Measurements from ENCODE around the gene TNPO3. TPM values are rescaled to one million over a fixed set of nuclear protein-coding genes. Genes with fewer than 3 reads are reported as not detected.
A peak's percentile ranks its signal among the peaks of the same experiment; 100 is the strongest.

The TNPO3 gene
- total and polyA plus RNA-seq, 10 of the 15 experiments (the other 5 are each of a cell fraction or from before 2014, with no cell fraction given): 17.6 to 91.8 (median 65.9) TPM

DNA sequence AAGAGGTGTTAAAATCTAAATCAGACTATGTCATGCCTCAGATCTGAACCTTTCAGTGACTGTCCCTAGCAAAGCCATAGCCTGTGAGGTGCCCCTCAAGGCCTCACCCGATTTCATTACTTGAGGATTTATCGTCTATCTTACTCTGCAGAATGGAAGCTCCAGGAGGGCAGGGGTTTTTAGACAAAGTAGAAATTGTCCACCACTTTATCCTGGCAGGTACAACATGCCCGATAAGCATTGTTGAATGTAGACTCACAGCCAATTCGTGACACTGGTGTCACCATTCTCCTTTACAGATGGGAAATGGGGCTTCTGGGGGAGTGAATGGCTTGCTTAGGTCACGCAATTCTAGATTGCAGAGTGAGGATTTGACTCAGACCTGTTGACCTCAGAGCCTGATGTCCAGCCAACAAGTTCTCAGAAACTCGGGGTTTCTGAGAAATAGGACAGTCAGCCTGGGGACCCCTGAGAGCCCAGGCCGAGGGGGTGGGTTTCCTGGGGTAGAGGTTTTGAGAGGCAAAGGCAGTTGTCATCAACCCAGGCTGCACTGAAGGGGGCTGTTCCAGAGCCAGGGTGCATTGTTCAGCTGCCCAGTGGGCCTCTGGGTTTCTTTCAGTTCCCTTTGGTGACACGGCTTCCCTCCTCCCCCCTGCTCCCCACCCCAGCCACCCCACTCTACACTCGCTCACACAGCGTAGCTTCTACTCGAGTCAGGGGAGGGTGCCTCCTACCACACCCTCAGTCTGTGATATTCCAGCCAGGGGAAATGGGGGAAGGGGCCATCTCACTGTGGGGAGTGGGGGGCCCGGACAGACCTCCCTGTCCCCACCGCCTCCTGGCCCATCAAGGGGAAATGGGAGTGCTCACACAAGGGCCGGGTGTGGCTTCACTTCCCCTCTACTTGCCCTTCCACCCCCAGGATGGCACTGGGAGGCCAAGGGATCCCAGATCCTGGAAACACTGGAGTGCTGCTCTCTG lies 120.3 kb downstream of the TNPO3 start (continued):
- 0 out of 3 replicates have a peak, but pooled peaks of 1 of the 2 experiments have one; percentile 51 for TF ChIP-seq EGR1 (IDR thresholded peaks at IDR 0.05; ENCODE audit: borderline replicate concordance in 1 of 2, low read depth in 2 of 2, low read length in 2 of 2)
- peak; percentile 90 for TF ChIP-seq NR2F1 (conservative IDR thresholded peaks at IDR 0.05)
- TF ChIP-seq NFIC (IDR thresholded peaks at IDR 0.05; ENCODE audit: low read depth, low read length): no peak
- no peak for TF ChIP-seq SMAD1 (IDR thresholded peaks at IDR 0.05; ENCODE audit: low read depth, partially characterized antibody)
- TF ChIP-seq SIX5 (IDR thresholded peaks at IDR 0.05; ENCODE audit: low read depth, low read length, severe bottlenecking): no peak
- TF ChIP-seq JUND (IDR thresholded peaks at IDR 0.05; ENCODE audit: low read depth, low read length): peak; percentile 53; the same call in 1 of the 2 replicates
- TF ChIP-seq NR2C2 (IDR thresholded peaks at IDR 0.05; ENCODE audit: borderline replicate concordance, control insufficient read depth, insufficient read length, low read depth): no peak
- TF ChIP-seq CBFB (IDR thresholded peaks at IDR 0.05; ENCODE audit: low read depth): peak; percentile 83
- TF ChIP-seq FOXK2 (IDR thresholded peaks at IDR 0.05): no peak
- TF ChIP-seq NFYA (IDR thresholded peaks at IDR 0.05; ENCODE audit: borderline replicate concordance, low read depth, low read length): no peak
- TF ChIP-seq, protein P1, sequence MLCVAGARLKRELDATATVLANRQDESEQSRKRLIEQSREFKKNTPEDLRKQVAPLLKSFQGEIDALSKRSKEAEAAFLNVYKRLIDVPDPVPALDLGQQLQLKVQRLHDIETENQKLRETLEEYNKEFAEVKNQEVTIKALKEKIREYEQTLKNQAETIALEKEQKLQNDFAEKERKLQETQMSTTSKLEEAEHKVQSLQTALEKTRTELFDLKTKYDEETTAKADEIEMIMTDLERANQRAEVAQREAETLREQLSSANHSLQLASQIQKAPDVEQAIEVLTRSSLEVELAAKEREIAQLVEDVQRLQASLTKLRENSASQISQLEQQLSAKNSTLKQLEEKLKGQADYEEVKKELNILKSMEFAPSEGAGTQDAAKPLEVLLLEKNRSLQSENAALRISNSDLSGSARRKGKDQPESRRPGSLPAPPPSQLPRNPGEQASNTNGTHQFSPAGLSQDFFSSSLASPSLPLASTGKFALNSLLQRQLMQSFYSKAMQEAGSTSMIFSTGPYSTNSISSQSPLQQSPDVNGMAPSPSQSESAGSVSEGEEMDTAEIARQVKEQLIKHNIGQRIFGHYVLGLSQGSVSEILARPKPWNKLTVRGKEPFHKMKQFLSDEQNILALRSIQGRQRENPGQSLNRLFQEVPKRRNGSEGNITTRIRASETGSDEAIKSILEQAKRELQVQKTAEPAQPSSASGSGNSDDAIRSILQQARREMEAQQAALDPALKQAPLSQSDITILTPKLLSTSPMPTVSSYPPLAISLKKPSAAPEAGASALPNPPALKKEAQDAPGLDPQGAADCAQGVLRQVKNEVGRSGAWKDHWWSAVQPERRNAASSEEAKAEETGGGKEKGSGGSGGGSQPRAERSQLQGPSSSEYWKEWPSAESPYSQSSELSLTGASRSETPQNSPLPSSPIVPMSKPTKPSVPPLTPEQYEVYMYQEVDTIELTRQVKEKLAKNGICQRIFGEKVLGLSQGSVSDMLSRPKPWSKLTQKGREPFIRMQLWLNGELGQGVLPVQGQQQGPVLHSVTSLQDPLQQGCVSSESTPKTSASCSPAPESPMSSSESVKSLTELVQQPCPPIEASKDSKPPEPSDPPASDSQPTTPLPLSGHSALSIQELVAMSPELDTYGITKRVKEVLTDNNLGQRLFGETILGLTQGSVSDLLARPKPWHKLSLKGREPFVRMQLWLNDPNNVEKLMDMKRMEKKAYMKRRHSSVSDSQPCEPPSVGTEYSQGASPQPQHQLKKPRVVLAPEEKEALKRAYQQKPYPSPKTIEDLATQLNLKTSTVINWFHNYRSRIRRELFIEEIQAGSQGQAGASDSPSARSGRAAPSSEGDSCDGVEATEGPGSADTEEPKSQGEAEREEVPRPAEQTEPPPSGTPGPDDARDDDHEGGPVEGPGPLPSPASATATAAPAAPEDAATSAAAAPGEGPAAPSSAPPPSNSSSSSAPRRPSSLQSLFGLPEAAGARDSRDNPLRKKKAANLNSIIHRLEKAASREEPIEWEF (IDR thresholded peaks at IDR 0.05; ENCODE audit: insufficient replicate concordance, low read depth, low read length): no peak
- TF ChIP-seq YY1 (IDR thresholded peaks at IDR 0.05; ENCODE audit: low read depth, low read length): peak; percentile 76
- no peak for TF ChIP-seq FOXM1 (IDR thresholded peaks at IDR 0.05; ENCODE audit: low read depth, low read length)
- TF ChIP-seq PML (IDR thresholded peaks at IDR 0.05; ENCODE audit: low read length): no peak
- TF ChIP-seq, protein P2, sequence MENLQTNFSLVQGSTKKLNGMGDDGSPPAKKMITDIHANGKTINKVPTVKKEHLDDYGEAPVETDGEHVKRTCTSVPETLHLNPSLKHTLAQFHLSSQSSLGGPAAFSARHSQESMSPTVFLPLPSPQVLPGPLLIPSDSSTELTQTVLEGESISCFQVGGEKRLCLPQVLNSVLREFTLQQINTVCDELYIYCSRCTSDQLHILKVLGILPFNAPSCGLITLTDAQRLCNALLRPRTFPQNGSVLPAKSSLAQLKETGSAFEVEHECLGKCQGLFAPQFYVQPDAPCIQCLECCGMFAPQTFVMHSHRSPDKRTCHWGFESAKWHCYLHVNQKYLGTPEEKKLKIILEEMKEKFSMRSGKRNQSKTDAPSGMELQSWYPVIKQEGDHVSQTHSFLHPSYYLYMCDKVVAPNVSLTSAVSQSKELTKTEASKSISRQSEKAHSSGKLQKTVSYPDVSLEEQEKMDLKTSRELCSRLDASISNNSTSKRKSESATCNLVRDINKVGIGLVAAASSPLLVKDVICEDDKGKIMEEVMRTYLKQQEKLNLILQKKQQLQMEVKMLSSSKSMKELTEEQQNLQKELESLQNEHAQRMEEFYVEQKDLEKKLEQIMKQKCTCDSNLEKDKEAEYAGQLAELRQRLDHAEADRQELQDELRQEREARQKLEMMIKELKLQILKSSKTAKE (IDR thresholded peaks at IDR 0.05; ENCODE audit: low read depth, poor library complexity, severe bottlenecking): peak; percentile 65
- peak; percentile 97; the same call in 1 of the 2 replicates for TF ChIP-seq STAT3 (IDR thresholded peaks at IDR 0.05; ENCODE audit: low read depth, low read length)
- TF ChIP-seq, protein P3, sequence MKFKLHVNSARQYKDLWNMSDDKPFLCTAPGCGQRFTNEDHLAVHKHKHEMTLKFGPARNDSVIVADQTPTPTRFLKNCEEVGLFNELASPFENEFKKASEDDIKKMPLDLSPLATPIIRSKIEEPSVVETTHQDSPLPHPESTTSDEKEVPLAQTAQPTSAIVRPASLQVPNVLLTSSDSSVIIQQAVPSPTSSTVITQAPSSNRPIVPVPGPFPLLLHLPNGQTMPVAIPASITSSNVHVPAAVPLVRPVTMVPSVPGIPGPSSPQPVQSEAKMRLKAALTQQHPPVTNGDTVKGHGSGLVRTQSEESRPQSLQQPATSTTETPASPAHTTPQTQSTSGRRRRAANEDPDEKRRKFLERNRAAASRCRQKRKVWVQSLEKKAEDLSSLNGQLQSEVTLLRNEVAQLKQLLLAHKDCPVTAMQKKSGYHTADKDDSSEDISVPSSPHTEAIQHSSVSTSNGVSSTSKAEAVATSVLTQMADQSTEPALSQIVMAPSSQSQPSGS (IDR thresholded peaks at IDR 0.05; ENCODE audit: low read length): no peak
- TF ChIP-seq, protein P4, sequence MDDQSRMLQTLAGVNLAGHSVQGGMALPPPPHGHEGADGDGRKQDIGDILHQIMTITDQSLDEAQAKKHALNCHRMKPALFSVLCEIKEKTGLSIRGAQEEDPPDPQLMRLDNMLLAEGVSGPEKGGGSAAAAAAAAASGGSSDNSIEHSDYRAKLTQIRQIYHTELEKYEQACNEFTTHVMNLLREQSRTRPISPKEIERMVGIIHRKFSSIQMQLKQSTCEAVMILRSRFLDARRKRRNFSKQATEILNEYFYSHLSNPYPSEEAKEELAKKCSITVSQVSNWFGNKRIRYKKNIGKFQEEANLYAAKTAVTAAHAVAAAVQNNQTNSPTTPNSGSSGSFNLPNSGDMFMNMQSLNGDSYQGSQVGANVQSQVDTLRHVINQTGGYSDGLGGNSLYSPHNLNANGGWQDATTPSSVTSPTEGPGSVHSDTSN (IDR thresholded peaks at IDR 0.05; ENCODE audit: insufficient replicate concordance, low read depth, low read length): peak; percentile 2
- no peak for TF ChIP-seq ZZZ3 (IDR thresholded peaks at IDR 0.05; ENCODE audit: control insufficient read depth, insufficient read length, low read depth)
